ENCODE results near the gene EPPIN.

- TF ChIP-seq CHD1 (IDR thresholded peaks at IDR 0.05; ENCODE audit: low read depth, low read length) = no peak
- no peak for TF ChIP-seq CTCF (IDR thresholded peaks at IDR 0.05; ENCODE audit: control extremely low read depth in 1 of 3, insufficient read depth in 1 of 3, low read depth in 1 of 3, low read length in 3 of 3)
- TF ChIP-seq EZH2 (IDR thresholded peaks at IDR 0.05; ENCODE audit: low read depth, low read length, severe bottlenecking) = no peak
- no peak for TF ChIP-seq POLR2A (IDR thresholded peaks at IDR 0.05; ENCODE audit: control extremely low read depth in 1 of 2, low read depth in 2 of 2, low read length in 2 of 2)
- TF ChIP-seq CREB1 (IDR thresholded peaks at IDR 0.05) = no peak
- TF ChIP-seq SIN3A (conservative IDR thresholded peaks at IDR 0.05 in 1 of 2, IDR thresholded peaks at IDR 0.05 in 1 of 2; ENCODE audit: low read depth in 1 of 2, low read length in 2 of 2) = no peak
Measured at GRCh38 chr20:45588800-45589199, 41.6 kb upstream of the EPPIN start.
